Measurements from ENCODE around the gene LAMC1.

LAMC1 gene

DNA sequence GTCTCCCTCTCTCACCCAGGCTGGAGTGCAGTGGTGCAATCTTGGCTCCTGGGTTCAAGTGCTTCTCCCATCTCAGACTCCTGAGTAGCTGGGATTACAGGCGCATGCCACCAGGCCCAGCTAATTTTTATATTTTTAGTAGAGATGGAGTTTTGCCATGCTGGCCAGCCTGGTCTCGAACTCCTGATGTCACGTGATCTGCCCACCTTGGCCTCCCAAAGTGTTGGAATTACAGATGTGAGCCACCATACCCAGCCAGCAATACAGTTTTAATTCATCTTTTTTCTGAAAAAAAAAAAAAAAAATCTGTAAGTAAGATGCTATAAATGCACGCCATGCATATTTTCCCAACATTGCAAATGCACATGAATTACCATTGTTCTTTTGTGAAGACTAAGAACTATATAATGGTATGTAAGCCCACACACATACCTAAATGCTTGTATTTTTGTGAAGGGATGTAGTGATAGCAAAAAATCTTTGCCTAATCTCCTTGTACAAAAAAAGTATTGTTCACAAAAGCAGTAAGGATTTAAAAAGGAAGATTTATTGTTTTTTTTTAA lies 170.8 kb downstream of the LAMC1 start:
- DNase-seq (ENCODE audit: low read depth): no peak

DNA sequence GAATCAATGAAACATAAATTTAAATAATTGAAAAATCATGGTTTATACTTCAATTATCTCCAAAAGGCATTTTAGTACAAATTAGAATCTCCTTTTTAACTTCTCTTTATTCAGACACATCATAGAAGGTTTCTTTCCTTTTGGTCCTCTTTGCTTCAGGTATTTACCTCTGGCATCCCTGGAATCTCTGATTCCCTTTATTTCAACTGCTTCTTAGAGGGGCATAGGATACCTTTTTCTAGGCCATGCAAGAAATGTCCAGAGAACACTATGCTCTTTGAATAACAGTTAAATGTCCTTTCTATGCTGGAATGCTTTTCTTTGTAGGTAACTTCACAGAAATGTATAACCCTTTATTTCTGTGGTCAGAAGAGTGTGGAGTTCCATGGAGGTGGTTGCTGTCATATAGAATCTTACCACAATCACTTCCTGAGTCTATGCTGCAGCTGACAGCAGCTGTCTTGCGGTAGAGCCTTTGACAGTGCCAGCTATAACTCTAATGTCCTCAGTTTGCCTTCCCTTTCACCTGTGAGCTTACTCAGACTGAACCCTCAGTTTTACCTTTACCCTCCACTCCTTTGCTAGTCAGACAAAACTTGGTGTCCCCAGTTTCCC lies 171.4 kb downstream of the LAMC1 start:
- DNase-seq (ENCODE audit: low read depth): no peak

DNA sequence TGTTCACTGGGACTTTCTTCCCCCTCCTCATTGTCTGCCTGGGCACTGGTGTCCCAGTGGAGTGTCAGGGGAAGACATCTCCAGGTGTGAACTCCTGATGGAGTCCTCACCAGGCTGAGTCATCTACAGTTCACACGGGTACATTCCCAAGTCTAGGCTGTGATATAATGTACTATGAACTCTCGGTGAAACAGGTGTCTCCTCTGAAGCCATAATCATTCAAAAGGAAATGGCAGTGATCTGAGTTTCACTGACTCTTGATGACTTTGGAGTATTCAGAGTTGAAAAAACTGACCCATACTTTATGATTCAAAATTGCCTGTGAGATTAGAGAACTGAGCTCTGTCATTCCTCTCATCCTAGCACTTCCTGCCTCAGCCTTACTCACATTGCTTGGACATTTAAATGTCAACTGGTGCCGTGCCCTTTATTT lies 171.9 kb downstream of the LAMC1 start:
- no peak for DNase-seq (ENCODE audit: low read depth)

Measured in stimulated activated CD8-positive, alpha-beta memory T cell treated with anti-CD3 and anti-CD28 coated beads, Interleukin-15, amount 100 ng/mL, for 24 hours (primary cell).